Uterine smooth muscle cell (primary cell): ENCODE measurements around the gene ACO2. TPM values are rescaled to one million over a fixed set of nuclear protein-coding genes. Genes with fewer than 3 reads are reported as not detected.

Experiments
- total RNA-seq: library from RNA; depleted of rRNA; stranded (reverse); fragments of >200 nt; gene quantifications from 2 replicates; pipeline ENCODE4 v1.2.3, GENCODE V29; 2014

Gene ACO2
- total RNA-seq: 80.8 and 84.9 TPM in 2 replicates

DNA sequence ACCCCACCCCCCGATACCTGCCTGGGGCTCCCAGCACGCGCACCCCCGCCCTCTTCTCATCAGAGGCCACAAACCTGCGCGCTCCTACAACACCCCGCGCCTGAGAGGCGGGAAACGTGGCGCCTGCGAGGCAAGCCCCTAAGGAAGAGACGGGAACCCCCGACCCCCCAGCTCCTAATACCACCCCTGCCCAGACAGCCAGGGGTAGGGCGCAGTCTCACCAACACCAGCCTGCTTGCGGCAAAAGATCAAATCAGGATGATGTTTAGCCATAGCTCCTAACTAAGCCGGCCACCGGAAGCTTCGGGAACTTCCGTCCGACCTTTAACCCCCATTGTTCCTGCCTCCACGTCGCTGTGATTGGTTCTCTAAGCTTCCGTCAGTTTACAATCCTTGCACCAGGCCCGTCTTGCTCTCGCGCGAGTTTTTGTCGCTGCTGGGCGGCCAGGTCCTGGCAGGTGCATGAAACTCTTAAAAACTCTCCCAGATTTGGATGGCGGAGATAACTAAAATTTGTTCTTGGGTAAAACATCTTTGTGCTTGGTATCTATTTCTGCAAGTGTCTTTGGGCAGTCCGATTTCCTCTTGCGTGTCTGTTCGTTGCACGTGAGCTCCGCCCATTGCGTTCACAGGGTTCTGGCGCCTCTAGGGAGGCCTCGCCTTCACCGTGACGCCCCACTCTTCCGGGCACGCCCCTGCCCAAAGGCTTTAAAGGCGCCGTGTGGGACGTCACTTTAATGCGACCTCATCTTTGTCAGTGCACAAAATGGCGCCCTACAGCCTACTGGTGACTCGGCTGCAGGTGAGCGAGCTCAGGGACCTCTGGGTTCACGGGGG, at the start of gene ACO2, which contains the start of gene PHF5A:
Gene ACO2 (plus strand): TSS at position 737 of the 837 bp plus-strand sequence. CDS start 30 bp downstream, at position 767.
Gene PHF5A (minus strand): TSS at position 312 of the 837 bp plus-strand sequence. CDS start 39 bp downstream, at position 273.

GRCh38 chr22:41446639-41447434, 22.1 kb upstream of the ACO2 start, which contains the start of gene TOB2:
TOB2 (minus strand) TSS chr22:41446801; CDS start chr22:41437345, 9,456 bp downstream.

DNA sequence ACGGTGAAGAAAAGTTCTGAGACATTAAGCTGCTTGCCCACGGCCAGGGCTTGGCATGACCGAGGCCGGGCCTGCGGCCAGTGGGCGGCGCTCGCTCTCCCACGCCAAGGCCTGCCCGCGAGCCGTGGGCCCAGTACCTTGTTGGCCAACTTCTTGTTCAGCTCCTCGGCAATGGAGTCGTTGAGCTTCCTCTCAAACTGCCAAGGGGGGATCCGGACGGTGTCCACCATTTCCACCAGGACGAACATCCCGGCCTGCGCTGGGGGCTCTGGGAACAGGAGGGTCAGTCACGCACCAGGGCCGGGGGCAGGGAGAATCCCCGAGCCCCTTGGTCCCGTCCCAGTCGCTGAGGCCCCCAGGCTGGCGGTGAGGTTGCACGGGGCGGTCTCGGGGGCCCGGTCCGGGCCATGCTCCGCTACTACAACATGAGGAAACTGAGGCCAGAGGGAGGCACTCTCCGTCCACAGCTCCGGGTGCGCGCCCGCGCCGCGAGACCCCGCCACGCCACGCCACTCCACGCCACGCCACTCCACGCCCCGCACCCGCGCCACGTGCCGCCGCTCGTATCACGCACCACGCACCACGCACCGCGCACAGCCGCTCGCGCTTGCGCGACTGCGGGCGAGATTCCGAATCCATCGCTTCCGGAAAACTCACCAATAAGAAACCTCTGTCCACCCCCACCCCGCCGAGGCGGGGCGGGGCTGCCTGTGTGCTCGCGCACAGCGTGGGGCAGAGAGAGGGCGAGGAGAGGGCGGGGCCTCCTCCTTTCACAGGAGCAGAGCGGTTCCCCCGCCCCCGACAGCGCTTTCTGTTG, 75.1 kb downstream of the ACO2 start, which contains the start of gene POLR3H:
Gene POLR3H (minus strand): TSS at position 617 of the 817 bp plus-strand sequence. CDS start 369 bp downstream, at position 248.

Other genes with a start within 250 kb of the ACO2 start
- 0.33 and 1.4 TPM in 2 replicates for gene CHADL, start 228.2 kb upstream of the ACO2 start, total RNA-seq
- 48.1 and 116 TPM in 2 replicates for gene RANGAP1, start 182.9 kb upstream of the ACO2 start, total RNA-seq
- gene ZC3H7B, start 167.6 kb upstream of the ACO2 start, total RNA-seq: 38.8 and 44.1 TPM in 2 replicates
- gene TEF, start 87.2 kb upstream of the ACO2 start, total RNA-seq: 15.1 and 15.4 TPM in 2 replicates
- 13.4 and 19.0 TPM in 2 replicates for gene TOB2, start 22.3 kb upstream of the ACO2 start, total RNA-seq
- gene PHF5A, start 425 bp upstream of the ACO2 start, total RNA-seq: 58.5 and 86.0 TPM in 2 replicates
- 15.5 and 19.3 TPM in 2 replicates for gene POLR3H, start 75.4 kb downstream of the ACO2 start, total RNA-seq
- 1.4 and 2.7 TPM in 2 replicates for gene CSDC2, start 91.9 kb downstream of the ACO2 start, total RNA-seq
- 34.9 and 36.0 TPM in 2 replicates for gene PMM1, start 120.7 kb downstream of the ACO2 start, total RNA-seq
- gene DESI1, start 151.9 kb downstream of the ACO2 start, total RNA-seq: 9.5 and 12.2 TPM in 2 replicates
- 344 and 555 TPM in 2 replicates for gene XRCC6, start 152.2 kb downstream of the ACO2 start, total RNA-seq
- gene SNU13, start 219.8 kb downstream of the ACO2 start, total RNA-seq: 86.2 and 88.6 TPM in 2 replicates
- 1.5 and 2.1 TPM in 2 replicates for gene MEI1, start 230.4 kb downstream of the ACO2 start, total RNA-seq